ENCODE results near the gene C4BPB.

Gene C4BPB

DNA sequence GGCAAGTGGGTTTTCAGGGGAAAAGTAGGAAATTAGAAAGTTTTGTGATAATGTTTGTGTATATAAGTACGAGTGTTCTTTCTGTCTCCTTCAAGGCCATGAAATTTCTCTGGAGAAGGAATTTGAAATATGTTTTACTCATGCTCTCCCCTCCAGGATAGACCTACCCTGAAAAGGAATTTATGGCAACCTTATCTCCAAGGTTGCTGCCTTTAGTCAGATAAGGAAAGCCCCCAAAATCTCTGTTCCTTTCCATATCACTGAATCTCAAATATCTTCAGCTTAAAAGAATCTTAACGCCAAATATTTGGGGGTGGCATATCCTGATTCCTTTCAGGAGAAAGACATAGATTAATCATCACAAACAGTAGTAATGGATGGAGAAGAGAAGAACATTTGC lies 499 bp upstream of the C4BPB start:
- Mint-ChIP-seq H3K4me1 (ENCODE audit: low read depth) (peaks cover 30% of the 10 kb centered on the region), H3K9me3 (no peaks in the 10 kb centered on the region), H3K27ac (no peak overlapping the region), H3K4me3 (no peak overlapping the region), H3K27me3 (peaks cover 12% of the 10 kb centered on the region), H3K36me3 (ENCODE audit: low read depth) (no peaks in the 10 kb centered on the region)
- no peak for DNase-seq

DNA sequence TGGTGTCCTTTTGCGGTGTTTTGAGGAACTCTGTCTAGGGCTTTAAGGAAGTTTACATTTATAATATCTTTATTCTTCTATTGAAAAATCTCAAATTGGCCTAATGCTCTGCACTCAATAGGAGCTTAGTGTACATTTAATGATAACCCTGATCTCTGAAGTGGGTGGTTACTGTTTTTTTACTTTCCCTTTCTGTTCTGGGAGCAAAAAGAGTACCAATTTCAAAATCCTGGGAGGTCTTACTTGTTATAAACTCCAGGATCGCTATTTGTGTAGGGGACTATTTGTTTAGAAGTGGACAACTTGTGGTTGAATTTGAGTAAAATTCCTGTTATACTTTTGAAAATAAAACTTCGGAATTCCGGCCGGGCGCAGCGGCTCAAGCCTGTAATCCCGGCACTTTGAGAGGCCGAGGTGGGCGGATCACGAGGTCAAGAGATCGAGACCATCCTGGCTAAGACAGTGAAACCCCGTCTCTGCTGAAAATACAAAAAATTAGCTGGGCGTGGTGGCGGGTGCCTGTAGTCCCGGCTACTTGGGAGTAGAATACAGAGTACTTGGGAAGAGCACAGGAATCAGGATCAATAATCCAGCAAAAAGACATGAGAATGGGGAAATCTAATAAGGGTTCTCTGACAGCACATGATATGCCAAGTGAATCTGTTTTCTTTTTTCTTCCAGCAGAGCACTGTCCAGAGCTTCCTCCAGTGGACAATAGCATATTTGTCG lies 1.1 kb downstream of the C4BPB start:
- peak overlapping the region; percentile 79 for H3K27ac Mint-ChIP-seq
- H3K36me3 Mint-ChIP-seq (ENCODE audit: low read depth): no peaks in the 10 kb centered on the region
- DNase-seq: no peak
- H3K27me3 Mint-ChIP-seq: no peaks in the 10 kb centered on the region
- H3K4me1 Mint-ChIP-seq (ENCODE audit: low read depth): peaks cover 27% of the 10 kb centered on the region
- peak overlapping the region; percentile 66 for H3K4me3 Mint-ChIP-seq
- H3K9me3 Mint-ChIP-seq: no peaks in the 10 kb centered on the region

- no peak overlapping the region for H3K4me3 Mint-ChIP-seq
- no peak overlapping the region for H3K27ac Mint-ChIP-seq
- H3K27me3 Mint-ChIP-seq: no peaks in the 10 kb centered on the region
- H3K4me1 Mint-ChIP-seq (ENCODE audit: low read depth): peaks cover 21% of the 10 kb centered on the region
- H3K36me3 Mint-ChIP-seq (ENCODE audit: low read depth): no peaks in the 10 kb centered on the region
- H3K9me3 Mint-ChIP-seq: no peaks in the 10 kb centered on the region
- no peak for DNase-seq
These were observed 2.7 kb downstream of the C4BPB start for GRCh38 chr1:207091200-207091908.

GRCh38 chr1:207093944-207094343 lies 5.3 kb downstream of the C4BPB start:
- Mint-ChIP-seq H3K4me3 (no peak overlapping the region), H3K36me3 (ENCODE audit: low read depth) (peaks cover 3% of the 10 kb centered on the region), H3K9me3 (peaks cover 2% of the 10 kb centered on the region), H3K4me1 (ENCODE audit: low read depth) (peaks cover 25% of the 10 kb centered on the region), H3K27ac (no peak overlapping the region), H3K27me3 (no peaks in the 10 kb centered on the region)
- no peak for DNase-seq

DNA sequence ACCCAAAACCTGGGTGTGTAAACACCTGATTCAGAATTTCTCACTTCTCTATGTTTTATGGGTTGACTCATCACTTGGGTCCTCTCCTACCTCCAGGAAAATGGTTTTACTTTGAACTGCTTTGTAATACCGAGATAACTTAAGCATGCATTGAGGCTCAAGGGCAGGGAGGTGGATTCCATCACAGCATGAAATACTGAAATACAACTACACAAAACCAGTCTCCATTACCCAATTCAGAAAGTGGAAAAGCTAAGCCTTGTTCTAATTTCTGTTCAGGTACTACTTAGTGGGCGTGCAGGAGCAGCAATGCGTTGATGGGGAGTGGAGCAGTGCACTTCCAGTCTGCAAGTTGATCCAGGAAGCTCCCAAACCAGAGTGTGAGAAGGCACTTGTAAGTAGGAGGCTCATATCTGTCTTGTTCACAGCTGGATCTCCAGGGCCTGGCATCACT lies 9.2 kb downstream of the C4BPB start:
- Mint-ChIP-seq H3K4me1 (ENCODE audit: low read depth) (peaks cover 13% of the 10 kb centered on the region), H3K27ac (peak overlapping the region; percentile 91)
- peak; percentile 59 for DNase-seq

GRCh38 chr1:207101720-207102119 lies 13.1 kb downstream of the C4BPB start:
- Mint-ChIP-seq H3K27me3 (peaks cover 19% of the 10 kb centered on the region), H3K27ac (no peak overlapping the region), H3K4me3 (no peak overlapping the region), H3K36me3 (ENCODE audit: low read depth) (peaks cover 7% of the 10 kb centered on the region), H3K4me1 (ENCODE audit: low read depth) (peaks cover 10% of the 10 kb centered on the region), H3K9me3 (peaks cover 5% of the 10 kb centered on the region)
- no peak for DNase-seq

More for the DNA sequence above, 9.2 kb downstream of the C4BPB start:
- Mint-ChIP-seq H3K9me3 (peaks cover 5% of the 10 kb centered on the region), H3K27me3 (peaks cover 15% of the 10 kb centered on the region), H3K4me3 (peak overlapping the region; percentile 8), H3K36me3 (ENCODE audit: low read depth) (peaks cover 7% of the 10 kb centered on the region)

GRCh38 chr1:207102146-207102545 lies 13.5 kb downstream of the C4BPB start:
- H3K27ac Mint-ChIP-seq: no peak overlapping the region
- no peak overlapping the region for H3K4me3 Mint-ChIP-seq
- no peak for DNase-seq
- H3K9me3 Mint-ChIP-seq: peaks cover 5% of the 10 kb centered on the region
- peaks cover 10% of the 10 kb centered on the region for H3K4me1 Mint-ChIP-seq (ENCODE audit: low read depth)
- H3K36me3 Mint-ChIP-seq (ENCODE audit: low read depth): peaks cover 7% of the 10 kb centered on the region
- peaks cover 19% of the 10 kb centered on the region for H3K27me3 Mint-ChIP-seq

DNA sequence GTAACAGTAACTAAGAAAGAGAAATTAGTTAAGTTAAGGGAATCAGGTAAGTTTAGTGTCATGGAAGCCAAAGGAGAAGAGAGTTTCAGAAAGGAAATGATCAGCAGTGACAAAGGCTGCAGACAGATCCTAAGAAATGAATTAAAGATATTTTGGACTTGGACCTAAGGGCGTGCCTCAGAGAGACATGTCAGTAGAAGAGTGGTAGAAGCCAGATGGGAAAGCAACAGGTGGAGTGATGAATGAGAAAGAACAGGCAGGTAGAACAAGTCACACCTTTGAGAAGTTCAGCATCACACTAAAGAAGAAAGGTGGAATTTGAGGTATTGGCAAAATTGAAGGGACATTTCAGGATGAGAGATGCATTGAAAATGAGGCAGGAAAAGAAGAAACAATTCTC lies 14.0 kb downstream of the C4BPB start:
- peaks cover 3% of the 10 kb centered on the region for H3K9me3 Mint-ChIP-seq
- H3K27ac Mint-ChIP-seq: no peak overlapping the region
- H3K27me3 Mint-ChIP-seq: peaks cover 20% of the 10 kb centered on the region
- peaks cover 7% of the 10 kb centered on the region for H3K4me1 Mint-ChIP-seq (ENCODE audit: low read depth)
- peaks cover 7% of the 10 kb centered on the region for H3K36me3 Mint-ChIP-seq (ENCODE audit: low read depth)
- DNase-seq: no peak
- H3K4me3 Mint-ChIP-seq: no peak overlapping the region

DNA sequence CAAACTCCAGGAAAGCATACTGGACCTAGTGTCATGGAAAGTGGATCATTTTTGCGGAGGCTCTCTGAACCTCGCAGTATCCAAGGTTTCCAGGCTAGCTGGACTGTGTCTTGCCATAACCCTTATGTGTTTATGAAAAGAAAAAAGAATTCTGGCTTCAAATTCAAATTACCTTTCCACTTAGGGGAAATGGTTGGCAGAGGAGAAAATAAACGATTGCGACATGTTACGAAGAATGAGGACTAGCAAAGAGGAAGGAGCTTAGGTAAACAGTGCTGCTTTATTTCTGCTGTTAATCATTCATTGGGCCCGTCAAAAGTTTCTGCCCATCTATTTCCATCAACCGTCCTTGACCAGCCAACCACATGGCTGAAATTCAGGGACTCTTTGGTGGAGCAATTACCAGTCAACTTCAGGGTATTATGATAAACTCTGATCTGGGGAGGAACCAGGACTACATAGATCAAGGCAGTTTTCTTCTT lies 15.3 kb downstream of the C4BPB start, which contains the start of gene C4BPA:
TSS of gene C4BPA (plus strand) at position 342 of the 482 bp plus-strand sequence. CDS start 8,793 bp downstream, outside the sequence.
- Mint-ChIP-seq H3K27ac (no peak within 1 kb of the TSS), H3K9me3 (peaks cover 3% of the 10 kb centered on the region), H3K36me3 (ENCODE audit: low read depth) (peaks cover 3% of the 10 kb centered on the region), H3K27me3 (peaks cover 22% of the 10 kb centered on the region), H3K4me3 (no peak within 1 kb of the TSS), H3K4me1 (ENCODE audit: low read depth) (no peaks in the 10 kb centered on the region)
- DNase-seq: no peak

DNA sequence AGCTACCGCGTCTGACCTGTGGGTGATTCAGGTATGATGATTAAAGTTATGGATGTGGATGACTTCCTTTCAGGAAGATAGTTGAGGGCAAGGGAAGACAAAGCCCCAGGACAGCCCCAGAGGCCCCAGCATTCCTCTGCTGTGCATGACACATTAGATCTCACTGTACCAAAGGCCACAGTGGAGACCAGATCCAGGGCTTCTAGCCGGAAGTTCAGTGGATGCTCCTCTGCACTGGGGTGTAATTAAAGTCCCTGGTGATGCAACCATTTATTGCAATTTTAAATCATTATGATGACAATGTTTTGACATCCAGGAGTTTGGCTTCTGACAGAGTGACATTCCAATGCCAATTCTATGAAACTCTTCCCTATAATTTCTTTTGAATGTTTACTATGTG lies 20.3 kb downstream of the C4BPB start:
- Mint-ChIP-seq H3K9me3 (no peaks in the 10 kb centered on the region), H3K27me3 (peaks cover 16% of the 10 kb centered on the region), H3K4me1 (ENCODE audit: low read depth) (no peaks in the 10 kb centered on the region), H3K4me3 (no peak overlapping the region), H3K27ac (no peak overlapping the region), H3K36me3 (ENCODE audit: low read depth) (no peaks in the 10 kb centered on the region)
- DNase-seq: no peak

- no peaks in the 10 kb centered on the region for H3K36me3 Mint-ChIP-seq (ENCODE audit: low read depth)
- H3K27ac Mint-ChIP-seq: no peak overlapping the region
- no peaks in the 10 kb centered on the region for H3K4me1 Mint-ChIP-seq (ENCODE audit: low read depth)
- peaks cover 14% of the 10 kb centered on the region for H3K27me3 Mint-ChIP-seq
- no peak overlapping the region for H3K4me3 Mint-ChIP-seq
- DNase-seq: no peak
- no peaks in the 10 kb centered on the region for H3K9me3 Mint-ChIP-seq
These were observed 24.1 kb downstream of the C4BPB start for GRCh38 chr1:207112616-207113296.

DNA sequence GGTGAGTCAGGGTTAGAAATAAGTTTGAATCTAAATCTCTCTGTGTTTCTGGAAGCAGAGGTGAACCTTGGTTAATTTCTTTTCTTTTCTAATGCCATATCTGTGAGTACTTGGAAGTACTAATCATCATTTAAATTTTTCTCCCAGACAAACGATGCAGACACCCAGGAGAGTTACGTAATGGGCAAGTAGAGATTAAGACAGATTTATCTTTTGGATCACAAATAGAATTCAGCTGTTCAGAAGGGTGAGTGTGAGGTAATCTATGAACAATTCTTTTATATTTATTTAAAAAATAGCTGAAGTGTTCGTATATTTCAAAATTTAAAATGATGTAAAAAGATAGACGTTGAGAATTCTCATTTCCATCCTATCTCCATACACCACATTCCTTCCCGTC lies 26.6 kb downstream of the C4BPB start:
- DNase-seq: no peak
- Mint-ChIP-seq H3K36me3 (ENCODE audit: low read depth) (no peaks in the 10 kb centered on the region), H3K9me3 (no peaks in the 10 kb centered on the region), H3K4me1 (ENCODE audit: low read depth) (no peaks in the 10 kb centered on the region), H3K27me3 (peaks cover 11% of the 10 kb centered on the region), H3K27ac (no peak overlapping the region), H3K4me3 (no peak overlapping the region)

DNA sequence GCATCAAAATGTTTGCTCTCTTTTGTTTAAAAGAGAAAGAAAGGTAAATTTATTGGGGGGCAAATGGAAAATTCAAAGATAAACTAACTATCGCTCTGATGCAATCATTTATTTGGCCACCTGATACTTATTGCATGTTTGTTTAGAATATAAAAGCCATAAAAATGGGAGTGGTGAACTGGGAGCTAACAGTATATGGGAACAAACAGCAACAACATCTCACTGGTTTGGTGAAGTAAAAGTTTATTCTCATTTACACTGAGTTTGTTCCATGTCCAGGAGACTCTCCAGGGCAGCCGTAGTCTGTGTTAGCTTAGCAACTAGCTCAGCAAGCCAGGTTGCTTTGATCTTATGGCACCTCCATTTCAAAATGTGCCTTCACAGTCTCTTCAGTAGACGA lies 35.7 kb downstream of the C4BPB start:
- peaks cover 15% of the 10 kb centered on the region for H3K27me3 Mint-ChIP-seq
- no peak overlapping the region for H3K4me3 Mint-ChIP-seq
- no peak overlapping the region for H3K27ac Mint-ChIP-seq
- DNase-seq: no peak
- H3K36me3 Mint-ChIP-seq (ENCODE audit: low read depth): no peaks in the 10 kb centered on the region
- no peaks in the 10 kb centered on the region for H3K4me1 Mint-ChIP-seq (ENCODE audit: low read depth)
- H3K9me3 Mint-ChIP-seq: peaks cover 16% of the 10 kb centered on the region

DNA sequence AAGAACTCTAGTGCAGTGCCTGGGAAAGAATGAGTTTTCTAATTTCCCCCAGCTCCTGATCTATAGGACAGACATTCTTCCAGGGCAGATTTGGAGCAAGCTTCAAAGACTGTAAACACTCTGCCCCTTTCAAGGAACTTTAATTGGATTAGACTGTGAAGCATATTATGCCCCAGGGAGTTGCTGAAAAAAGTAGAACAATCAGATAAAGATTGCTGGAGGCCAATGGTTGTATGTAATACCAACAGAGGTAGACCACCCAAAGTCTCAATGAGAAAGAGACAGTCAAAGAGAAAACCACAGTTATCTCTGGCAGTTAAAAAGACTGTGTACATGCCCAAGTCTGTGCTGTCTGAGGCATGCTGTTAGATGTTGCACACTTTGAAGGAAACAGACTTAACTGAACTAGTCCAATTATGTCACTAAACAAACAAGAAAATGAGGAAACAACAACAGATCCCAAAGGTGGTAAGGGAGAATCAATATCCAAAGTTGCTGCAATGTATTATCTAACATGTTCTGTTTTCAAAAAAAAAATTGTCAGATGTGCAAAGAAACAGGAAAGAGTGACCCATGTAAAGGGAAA lies 39.8 kb downstream of the C4BPB start:
- no peak overlapping the region for H3K4me3 Mint-ChIP-seq
- no peaks in the 10 kb centered on the region for H3K4me1 Mint-ChIP-seq (ENCODE audit: low read depth)
- H3K9me3 Mint-ChIP-seq: peaks cover 27% of the 10 kb centered on the region
- no peak overlapping the region for H3K27ac Mint-ChIP-seq
- H3K36me3 Mint-ChIP-seq (ENCODE audit: low read depth): no peaks in the 10 kb centered on the region
- peaks cover 12% of the 10 kb centered on the region for H3K27me3 Mint-ChIP-seq
- no peak for DNase-seq
